Measurements from ENCODE around the gene PPM1J.

The PPM1J gene

DNA sequence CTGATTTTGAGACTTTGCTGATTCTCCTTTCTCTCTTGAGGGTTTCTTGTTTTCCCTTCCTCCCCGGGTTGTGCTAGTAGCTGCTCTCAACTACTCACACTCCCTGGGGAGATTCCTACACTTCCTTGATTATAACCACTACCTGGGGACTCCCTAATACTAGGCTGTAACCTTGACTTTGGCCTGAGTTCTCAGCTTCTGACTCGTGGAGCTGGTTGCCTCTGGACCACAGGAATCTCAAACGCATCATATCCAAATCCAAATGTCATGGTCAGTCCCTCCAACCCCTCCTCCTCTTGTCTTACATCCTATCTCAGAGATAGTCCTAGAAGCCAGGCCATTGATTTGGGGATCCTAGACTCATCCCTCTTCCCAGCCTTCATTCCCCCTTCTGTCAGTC, 28.7 kb downstream of the PPM1J start:
- DNase-seq, result no peak

DNA sequence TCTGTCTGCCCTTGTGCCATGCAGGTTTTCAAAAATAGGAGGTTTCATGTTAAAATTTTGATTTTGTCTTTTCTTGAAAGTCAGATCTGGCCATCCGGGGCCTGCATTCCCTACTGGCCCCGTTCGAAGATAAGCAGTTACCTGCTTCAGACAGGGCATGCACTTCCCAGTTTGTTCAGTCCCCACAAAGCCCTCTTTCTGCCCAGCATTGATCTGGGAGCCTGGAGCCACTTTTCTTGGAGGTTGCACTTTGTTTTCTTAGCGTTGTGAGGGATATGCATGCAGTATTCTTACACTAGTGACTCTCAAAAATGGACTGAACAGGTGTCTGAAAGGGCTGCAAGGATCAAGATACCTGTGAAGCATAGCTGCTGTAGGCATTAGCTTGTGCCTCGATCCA, 29.2 kb downstream of the PPM1J start:
- no peak for DNase-seq

DNA sequence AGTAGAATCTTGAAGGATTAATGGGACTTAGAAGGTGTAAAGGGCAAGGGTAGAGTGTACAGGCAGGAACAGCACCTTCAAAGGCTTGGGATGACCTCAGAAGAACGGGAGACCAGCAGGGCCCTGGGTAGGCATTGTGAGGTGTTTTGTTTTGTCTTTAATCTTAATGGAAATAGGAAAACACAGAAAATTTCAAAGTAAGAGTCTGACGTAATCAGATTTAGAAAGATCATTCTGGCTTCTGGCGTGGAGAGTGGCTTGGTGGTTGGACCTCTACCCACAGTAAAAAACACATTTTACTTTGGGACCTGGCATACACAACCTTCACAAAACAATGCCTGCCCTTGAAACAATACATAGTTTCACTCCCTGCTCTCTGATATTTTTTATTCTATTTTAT, 36.5 kb downstream of the PPM1J start:
- no peak for DNase-seq

DNA sequence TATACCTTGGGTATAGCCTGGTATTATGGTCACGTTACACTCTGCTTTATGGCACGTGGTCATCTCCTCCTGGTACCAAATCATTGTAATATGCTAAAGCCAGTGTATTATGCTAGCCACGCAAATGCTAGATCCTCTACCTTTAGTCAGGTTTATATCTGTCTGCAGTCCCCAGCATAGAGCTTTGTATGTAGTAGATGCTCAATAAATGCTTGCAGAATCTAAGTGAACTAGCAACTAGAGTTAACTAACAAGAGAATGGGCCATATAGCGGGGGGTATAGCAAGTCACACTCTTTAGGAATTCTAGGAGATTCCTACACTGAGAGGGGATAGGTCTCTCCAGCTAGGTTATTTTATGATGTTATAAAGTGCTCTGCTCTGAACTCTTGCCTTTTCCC, 37.6 kb downstream of the PPM1J start:
- no peak for DNase-seq

DNA sequence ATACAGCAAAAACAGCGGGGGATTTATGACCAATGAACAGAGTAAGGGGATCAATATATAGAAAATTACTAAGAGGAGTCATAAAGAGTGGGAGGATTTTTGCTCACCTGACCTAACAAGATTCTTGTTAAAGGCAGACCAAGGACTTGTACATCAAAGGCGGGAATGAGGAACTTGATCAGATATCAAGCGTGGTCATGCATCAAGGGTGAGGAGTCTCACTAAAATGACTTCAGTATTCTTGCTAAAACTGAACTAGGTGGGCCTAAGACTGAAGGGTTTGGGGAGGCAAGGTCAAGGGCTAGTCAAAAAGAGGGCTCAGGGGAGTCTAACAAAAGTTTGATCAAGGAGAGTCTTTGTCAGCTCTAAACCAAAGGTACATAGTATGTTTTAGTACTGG, 38.6 kb downstream of the PPM1J start:
- DNase-seq, result no peak

DNA sequence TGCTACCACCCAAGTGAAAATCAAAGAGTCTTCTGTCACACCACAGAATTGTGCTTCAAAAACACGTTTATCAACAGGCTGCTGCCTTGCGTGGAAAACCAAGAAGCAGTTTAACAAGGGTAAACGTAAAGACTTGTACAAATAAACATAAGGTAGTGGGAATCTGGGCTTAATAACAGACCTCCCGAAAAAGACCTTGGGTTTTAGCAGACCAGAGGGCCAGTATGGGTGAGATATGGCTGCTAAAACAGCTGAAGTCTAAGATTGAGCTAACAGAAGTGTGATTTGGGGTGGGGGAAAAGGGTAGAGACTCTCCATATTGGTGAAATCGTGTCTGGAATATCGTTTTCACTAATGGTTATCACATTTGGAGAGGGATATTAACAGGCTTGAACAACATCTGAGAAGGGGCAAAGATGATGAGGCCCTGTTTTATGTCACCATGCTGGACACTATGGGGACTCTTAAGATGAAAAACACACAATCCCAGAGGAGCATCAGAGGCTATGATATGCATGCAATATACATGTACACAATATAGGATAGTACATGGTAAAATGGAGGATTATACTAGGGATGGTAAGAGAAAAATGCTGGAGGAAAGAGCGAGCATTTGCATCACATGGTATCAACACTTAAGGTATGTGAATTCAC, 39.3 kb downstream of the PPM1J start:
- no peak for DNase-seq

DNA sequence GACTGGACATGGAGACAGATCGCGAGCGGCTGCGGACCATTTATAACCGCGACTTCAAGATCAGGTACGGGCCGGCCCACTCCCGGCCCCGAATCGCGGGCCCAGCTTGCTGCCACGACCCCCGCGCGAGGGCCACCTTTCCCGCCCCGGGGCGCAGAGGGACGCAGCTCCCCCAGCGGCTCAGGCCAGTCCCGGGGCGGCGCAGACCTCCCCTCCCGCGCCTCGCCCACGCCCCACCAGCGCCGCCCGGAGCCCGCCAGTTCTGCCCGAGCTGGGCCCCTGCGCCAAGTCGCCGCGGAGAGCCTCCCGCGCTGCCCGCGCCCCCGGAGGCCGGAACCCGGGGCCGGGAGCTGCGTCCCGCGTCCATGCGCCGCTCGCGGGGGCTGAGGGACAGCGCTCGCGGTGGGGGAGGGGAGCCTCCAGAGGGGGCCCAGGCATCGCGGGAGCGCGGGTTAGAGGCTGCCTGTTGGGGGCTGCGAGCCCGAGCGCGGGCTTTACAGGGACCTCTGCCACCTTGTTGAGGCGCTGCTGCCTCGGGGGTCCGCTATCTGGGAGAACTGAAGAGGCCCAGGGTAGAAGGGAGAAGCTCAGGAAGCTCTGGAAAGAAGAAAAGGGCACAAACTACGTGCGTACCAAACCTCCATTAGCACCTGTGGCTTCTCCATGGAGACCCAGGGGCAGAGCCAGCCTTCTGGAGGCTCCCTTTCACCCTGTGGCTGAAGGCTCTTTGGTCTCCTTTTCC, 40.0 kb downstream of the PPM1J start:
- DNase-seq, result peak; percentile 40

DNA sequence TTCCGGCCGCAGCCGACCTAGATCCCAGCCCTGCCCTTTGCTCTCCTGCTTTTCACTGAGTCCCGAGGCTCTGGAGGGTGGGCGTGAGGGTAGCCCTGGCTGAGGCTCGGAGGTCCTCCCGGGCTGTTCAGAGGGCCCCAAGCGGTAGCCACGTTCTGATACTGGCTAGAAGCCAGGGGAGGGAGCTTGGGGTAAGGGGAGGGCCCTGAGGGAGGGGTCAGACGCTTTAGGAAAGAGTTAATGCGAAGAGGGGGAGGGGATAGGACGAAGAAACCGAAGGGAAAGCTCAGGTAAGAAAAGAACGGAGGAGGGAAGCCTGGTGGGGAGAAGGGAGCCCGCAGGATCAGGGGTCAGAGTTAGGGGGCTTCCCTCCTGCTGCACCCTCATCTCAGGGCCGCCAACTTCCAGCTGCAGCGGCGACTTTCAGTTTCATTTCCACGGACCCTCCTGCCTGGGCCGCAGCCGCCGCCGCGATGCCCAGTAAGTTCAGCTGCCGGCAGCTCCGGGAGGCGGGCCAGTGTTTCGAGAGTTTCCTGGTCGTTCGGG, 40.6 kb downstream of the PPM1J start, which contains the start of gene MOV10:
MOV10 (plus strand) TSS at position 220 of the 546 bp plus-strand sequence; CDS start at position 474, 254 bp downstream.
- peak; percentile 75 for DNase-seq

DNA sequence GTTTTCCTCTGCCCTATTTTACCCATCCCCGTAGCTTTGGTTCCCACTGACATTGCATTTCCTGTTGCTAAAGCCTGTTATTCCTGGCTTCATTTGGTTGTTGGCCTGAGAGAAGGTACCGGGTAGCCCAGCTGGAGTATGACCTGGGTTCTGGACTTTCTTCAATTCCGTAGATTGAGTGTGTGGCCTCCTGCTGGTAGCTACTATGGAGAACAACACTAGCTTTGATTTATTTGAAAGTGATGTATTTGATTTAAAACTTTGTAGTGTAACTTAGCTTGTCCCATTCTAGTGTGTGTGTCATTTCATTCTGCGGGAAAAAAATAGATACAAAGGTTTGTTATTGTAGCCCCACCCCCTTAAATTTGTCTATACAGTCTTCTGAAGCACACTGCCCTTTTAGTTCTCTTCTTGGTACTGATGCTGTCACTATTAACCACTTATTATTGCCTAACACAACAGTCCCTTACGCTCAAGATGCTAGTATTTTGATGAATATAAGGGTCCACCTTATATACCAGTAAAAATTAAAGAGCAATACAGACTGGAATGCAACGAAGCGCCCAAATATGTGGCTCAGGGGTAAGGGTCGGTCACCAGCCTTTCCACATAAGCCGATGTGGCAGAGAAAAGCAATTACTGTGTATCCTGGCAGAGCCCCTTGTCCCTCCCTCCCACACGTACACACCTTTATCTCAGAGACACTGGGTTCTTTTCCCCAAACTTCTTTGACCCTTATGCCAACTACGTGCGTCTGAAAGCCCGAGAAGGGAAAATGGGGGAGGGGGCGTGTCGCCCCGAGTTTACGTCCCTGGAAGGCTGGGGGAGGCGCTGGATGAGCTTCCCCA, 41.3 kb downstream of the PPM1J start:
- no peak for DNase-seq

DNA sequence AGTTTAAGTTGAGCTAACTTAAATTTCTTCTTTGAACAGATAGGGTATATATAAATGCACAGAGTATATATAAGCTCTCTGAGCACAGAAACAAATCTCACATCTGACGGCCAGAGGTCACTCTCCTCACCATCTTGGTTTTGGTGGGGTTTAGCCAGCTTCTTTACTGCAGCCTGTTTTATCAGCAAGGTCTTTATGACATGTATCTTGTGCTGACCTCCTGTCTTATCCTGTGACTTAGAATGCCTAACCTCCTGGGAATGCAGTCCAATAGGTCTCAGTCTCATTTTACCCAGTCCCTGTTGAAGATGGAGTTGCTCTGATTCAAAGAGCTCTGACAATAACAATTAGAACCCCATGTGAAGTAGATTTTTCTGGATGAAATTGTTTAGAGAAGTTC, 42.3 kb downstream of the PPM1J start:
- DNase-seq, result no peak

DNA sequence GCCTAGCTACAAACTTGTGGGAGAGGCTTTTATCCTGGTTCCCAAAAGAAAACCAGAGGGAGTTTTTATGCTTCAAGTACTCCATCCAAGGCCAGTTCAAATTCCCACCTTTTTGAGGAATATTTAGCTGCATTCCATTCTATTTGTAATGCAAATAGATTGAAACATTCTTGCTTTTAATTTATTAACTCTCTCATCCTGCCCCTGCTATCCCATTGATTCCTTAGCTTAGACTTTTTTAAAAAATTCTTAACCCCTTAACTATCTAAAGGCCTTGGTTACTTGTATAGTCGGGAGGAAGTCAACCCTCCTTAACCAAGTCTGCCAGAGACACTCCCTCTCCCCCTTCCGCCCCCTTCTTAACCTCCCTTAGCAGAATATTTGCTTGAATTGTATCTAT, 43.1 kb downstream of the PPM1J start:
- DNase-seq, result no peak

DNA sequence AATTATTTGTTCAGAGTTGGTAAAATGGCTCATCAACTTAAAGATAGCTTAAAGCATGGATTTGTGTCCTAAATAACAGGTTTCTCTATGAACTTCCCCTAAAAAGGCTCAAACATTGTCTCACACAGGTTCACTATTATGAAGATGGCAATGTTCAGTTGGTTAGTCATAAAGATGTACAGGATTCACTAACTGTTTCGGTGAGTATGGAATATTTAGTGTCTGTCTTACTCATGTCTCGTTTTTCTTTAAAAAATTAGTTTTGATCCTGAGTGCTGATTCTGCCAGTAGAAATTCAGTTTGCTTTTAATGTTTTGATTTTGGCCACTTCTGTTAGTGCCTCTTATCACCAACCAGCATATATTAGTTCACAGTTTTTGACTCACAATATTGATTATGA, 48.2 kb downstream of the PPM1J start:
- no peak for DNase-seq

DNA sequence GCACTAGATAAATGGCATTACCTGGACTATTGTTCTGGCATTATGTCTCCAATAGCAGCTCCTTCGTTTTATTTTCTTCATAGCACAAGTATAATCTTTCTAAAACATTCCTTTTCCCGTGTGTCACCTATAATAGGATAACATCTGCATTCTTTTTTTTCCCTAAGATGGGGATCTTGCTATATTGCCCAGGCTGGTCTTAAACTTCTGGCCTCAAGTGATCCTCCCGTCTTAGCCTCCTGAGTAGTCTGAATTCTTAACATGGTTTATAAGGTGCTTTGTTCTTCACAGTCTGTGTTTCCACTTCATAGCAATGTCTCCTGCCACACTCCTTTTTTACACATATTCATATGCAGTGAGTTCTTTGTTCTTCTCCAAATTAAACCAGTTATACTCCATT, 49.3 kb downstream of the PPM1J start:
- no peak for DNase-seq

Measured in DMS79 treated with DMSO at 0.1 percent for 48 hours (cell line).